ENCODE results near the gene YPEL1.

- TF ChIP-seq GATA2 (IDR thresholded peaks at IDR 0.05; ENCODE audit: low read depth, low read length) = no peak
- no peak for TF ChIP-seq GATA3 (IDR thresholded peaks at IDR 0.05; ENCODE audit: low read depth, low read length)
Observed at GRCh38 chr22:21712751-21713427, 22.7 kb downstream of the YPEL1 start.
